Measurements from ENCODE around the gene GRK5.

GRK5 gene

GRCh38 chr10:119496273-119496672 lies 288.9 kb downstream of the GRK5 start:
- no peaks in the 10 kb centered on the region for H3K36me3 ChIP-seq (replicated peaks; ENCODE audit: insufficient read depth, low read length)
- no peaks in the 10 kb centered on the region for H4K20me1 ChIP-seq (ENCODE audit: insufficient read depth, low read length)
- TF ChIP-seq EZH2phosphoT487 (IDR thresholded peaks at IDR 0.05; ENCODE audit: low read length) (no peak), EZH2 (optimal IDR thresholded peaks at IDR 0.05; ENCODE audit: low read depth, low read length) (no peak), CTCF (IDR thresholded peaks at IDR 0.05; ENCODE audit: low read length) (no peak)
- no peak overlapping the region for H3K4me2 ChIP-seq (ENCODE audit: low read depth, low read length)
- no peaks in the 10 kb centered on the region for H3K9me2 ChIP-seq (replicated peaks; ENCODE audit: insufficient read depth, low read length)
- no peak overlapping the region for H2AFZ ChIP-seq (ENCODE audit: low read length)
- no peak overlapping the region for H3K27ac ChIP-seq (ENCODE audit: low read length)
- no peaks in the 10 kb centered on the region for H3K4me1 ChIP-seq (ENCODE audit: low read length)
- H3F3A ChIP-seq (ENCODE audit: insufficient read depth, low read length), result no peaks in the 10 kb centered on the region
- no peaks in the 10 kb centered on the region for H3K27me3 ChIP-seq (replicated peaks; ENCODE audit: insufficient read depth, low read length)
- no peak for DNase-seq
- no peaks in the 10 kb centered on the region for H3K9me3 ChIP-seq (replicated peaks; ENCODE audit: insufficient read depth, low read length)
- H3K79me2 ChIP-seq (ENCODE audit: low read length), result no peaks in the 10 kb centered on the region
- no peak overlapping the region for H3K9ac ChIP-seq (ENCODE audit: low read length)
- no peak overlapping the region for H3K4me3 ChIP-seq (ENCODE audit: low read length)

GRCh38 chr10:119497243-119497642 lies 289.9 kb downstream of the GRK5 start:
- no peaks in the 10 kb centered on the region for H3K9me3 ChIP-seq (replicated peaks; ENCODE audit: insufficient read depth, low read length)
- no peak overlapping the region for H3K9ac ChIP-seq (ENCODE audit: low read length)
- H3K27me3 ChIP-seq (replicated peaks; ENCODE audit: insufficient read depth, low read length), result no peaks in the 10 kb centered on the region
- no peaks in the 10 kb centered on the region for H3K9me2 ChIP-seq (replicated peaks; ENCODE audit: insufficient read depth, low read length)
- H3K4me2 ChIP-seq (ENCODE audit: low read depth, low read length), result no peak overlapping the region
- H4K20me1 ChIP-seq (ENCODE audit: insufficient read depth, low read length), result no peaks in the 10 kb centered on the region
- DNase-seq, result no peak
- no peak overlapping the region for H2AFZ ChIP-seq (ENCODE audit: low read length)
- H3K36me3 ChIP-seq (replicated peaks; ENCODE audit: insufficient read depth, low read length), result no peaks in the 10 kb centered on the region
- H3K27ac ChIP-seq (ENCODE audit: low read length), result no peak overlapping the region
- H3K4me1 ChIP-seq (ENCODE audit: low read length), result no peaks in the 10 kb centered on the region
- H3F3A ChIP-seq (ENCODE audit: insufficient read depth, low read length), result no peaks in the 10 kb centered on the region
- TF ChIP-seq EZH2 (optimal IDR thresholded peaks at IDR 0.05; ENCODE audit: low read depth, low read length) (no peak), CTCF (IDR thresholded peaks at IDR 0.05; ENCODE audit: low read length) (no peak), EZH2phosphoT487 (IDR thresholded peaks at IDR 0.05; ENCODE audit: low read length) (no peak)
- H3K4me3 ChIP-seq (ENCODE audit: low read length), result no peak overlapping the region
- no peaks in the 10 kb centered on the region for H3K79me2 ChIP-seq (ENCODE audit: low read length)

GRCh38 chr10:119498889-119499676 lies 291.7 kb downstream of the GRK5 start:
- no peaks in the 10 kb centered on the region for H3K9me2 ChIP-seq (replicated peaks; ENCODE audit: insufficient read depth, low read length)
- H3K27me3 ChIP-seq (replicated peaks; ENCODE audit: insufficient read depth, low read length), result no peaks in the 10 kb centered on the region
- TF ChIP-seq EZH2 (optimal IDR thresholded peaks at IDR 0.05; ENCODE audit: low read depth, low read length), result no peak
- no peak for TF ChIP-seq CTCF (IDR thresholded peaks at IDR 0.05; ENCODE audit: low read length)
- no peak for TF ChIP-seq EZH2phosphoT487 (IDR thresholded peaks at IDR 0.05; ENCODE audit: low read length)
- H4K20me1 ChIP-seq (ENCODE audit: insufficient read depth, low read length), result no peaks in the 10 kb centered on the region
- H3K27ac ChIP-seq (ENCODE audit: low read length), result no peak overlapping the region
- no peaks in the 10 kb centered on the region for H3K36me3 ChIP-seq (replicated peaks; ENCODE audit: insufficient read depth, low read length)
- no peaks in the 10 kb centered on the region for H3K79me2 ChIP-seq (ENCODE audit: low read length)
- no peak for DNase-seq
- no peaks in the 10 kb centered on the region for H3K9me3 ChIP-seq (replicated peaks; ENCODE audit: insufficient read depth, low read length)
- no peaks in the 10 kb centered on the region for H3F3A ChIP-seq (ENCODE audit: insufficient read depth, low read length)
- no peak overlapping the region for H2AFZ ChIP-seq (ENCODE audit: low read length)
- no peak overlapping the region for H3K4me2 ChIP-seq (ENCODE audit: low read depth, low read length)
- H3K9ac ChIP-seq (ENCODE audit: low read length), result no peak overlapping the region
- H3K4me3 ChIP-seq (ENCODE audit: low read length), result no peak overlapping the region
- no peaks in the 10 kb centered on the region for H3K4me1 ChIP-seq (ENCODE audit: low read length)

All from MM.1S (cell line).